NCI-H446 treated with DMSO at 0.1 percent for 48 hours (cell line): ENCODE measurements around the gene CCDC160.
"Not testable (repeated sequence)": the region's sequence is repeated elsewhere in the genome, so short reads cannot be mapped to it uniquely, and the experiment has no call there.

Experiments used
- DNase-seq: peaks from one replicate; lab custom pipeline; 2025; lab: John Stamatoyannopoulos, UW

CCDC160 gene

DNA sequence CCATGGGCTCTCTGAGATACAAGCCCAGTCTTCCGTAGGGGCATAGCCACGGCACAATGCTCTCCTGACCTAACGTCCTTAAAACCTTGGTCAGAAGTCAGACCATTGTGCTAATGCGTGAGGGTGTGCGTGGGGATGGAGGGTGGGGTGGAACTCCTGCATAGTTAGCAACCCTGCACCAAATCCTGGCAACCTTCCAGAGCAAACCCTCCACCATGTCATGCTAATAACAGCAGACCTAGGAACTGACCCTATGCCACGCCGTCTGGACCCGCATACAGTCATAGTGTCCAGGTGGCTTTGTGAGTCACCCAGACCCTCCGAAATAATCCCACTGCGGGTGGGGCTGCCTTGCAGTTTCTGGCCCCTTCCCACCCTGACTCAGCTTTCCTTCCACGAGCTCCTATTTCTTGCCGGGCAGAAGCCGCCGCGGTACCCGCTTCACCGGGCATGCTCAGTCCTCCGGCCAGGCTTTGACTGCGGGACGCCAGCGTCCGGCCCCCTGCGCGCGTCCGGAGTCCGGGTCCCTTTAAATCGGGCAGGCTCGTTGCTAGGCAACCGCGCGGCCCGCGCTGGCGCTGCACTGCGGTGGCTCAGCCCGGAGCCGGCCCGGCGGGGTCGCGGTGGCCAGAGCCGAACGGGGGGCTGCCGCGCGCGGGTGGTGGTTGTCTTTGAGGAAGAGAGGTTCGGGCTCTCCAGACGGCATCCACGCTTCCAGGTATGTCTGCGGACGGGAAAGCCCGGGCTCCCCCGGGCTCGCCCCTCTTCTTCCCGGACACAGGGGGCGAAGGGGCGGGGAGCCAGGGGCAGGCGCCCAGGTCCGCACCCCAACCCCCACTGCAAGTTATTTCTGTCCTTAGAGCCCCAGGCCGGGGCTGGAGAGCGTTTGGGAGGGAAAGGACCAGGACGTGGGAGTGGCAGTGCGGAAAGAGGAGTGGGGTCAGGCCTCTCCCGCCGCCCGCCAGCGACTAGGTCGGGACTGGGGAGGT lies at the start of gene CCDC160:
TSS of gene CCDC160 (plus strand) at position 557 of the 989 bp plus-strand sequence. CDS start 7,619 bp downstream, outside the sequence.
- DNase-seq: no peak

DNA sequence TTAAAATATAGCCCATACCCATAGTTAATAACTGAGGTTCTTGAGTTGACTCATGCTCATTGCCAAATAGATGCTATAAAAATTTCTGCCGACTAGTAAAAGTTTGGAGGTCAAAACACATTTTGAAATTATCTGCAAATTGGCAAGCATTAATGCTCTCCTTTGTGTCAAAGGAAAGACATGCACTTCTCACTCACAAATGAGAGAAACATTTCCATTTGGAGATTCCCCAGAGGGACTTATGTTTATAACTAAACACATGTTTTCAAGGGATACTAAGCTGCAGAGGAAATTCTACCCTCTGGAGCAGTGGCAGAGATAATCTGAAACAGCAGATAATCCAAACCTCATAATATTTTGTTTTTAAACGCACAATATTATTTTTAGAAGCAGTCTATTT lies 45.7 kb upstream of the CCDC160 start:
- DNase-seq: no peak

DNA sequence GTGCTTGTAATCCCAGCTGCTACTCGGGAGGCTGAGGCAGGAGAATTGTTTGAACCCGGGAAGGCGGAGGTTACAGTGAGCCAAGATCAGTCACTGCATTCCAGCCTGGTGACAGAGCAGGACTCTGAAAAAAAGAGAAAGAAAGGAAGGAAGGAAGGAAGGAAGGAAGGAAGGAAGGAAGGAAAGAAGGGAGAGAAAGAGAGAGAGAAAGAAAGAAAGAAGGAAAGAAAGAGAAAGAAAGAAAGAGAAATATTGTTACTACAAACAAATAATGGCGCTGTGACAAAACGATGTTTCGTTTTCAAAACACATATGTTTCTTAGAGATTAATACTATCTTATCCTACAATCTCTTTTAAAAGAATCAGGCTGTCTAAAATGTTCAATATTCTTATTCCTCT lies 42.1 kb upstream of the CCDC160 start:
- DNase-seq: no peak

DNA sequence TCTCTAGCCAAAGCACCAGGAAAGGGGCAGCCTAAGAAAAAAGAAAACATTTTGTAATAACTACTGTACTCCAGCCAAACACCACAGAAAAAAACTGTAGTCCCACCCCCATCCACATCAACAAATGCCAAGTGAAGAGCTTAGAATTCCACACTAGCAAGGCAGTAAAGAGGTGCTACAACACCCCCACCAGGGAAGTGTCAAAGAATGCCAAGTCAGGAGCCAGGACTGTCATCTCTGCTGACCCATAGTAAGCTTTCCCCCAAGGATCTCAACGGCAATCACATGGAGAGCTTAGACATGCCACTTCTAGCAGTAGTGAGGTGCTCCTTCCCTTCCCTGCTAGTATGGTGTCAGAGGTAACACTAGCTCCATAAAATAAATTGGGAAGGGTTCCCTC lies 34.4 kb upstream of the CCDC160 start:
- no peak for DNase-seq

DNA sequence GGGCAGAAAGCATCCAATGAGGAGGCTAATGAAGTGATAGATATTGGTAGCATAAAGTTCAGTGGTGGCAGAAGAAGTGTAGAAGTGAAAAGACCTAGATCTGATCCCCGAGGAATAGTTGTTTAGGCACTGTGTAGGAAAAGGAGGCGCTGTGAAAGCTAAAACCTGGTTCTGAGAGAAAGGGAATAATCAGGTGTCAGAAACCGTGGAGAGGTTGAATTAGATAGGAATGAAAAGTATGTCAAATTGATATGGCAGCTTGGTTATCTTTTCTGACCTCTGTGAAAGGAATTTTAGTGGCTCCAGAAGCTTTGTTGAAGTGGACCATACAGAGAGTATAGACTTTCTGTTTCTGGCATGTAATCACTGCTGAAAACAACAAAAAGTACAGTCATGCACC lies 30.8 kb upstream of the CCDC160 start:
- DNase-seq: no peak

DNA sequence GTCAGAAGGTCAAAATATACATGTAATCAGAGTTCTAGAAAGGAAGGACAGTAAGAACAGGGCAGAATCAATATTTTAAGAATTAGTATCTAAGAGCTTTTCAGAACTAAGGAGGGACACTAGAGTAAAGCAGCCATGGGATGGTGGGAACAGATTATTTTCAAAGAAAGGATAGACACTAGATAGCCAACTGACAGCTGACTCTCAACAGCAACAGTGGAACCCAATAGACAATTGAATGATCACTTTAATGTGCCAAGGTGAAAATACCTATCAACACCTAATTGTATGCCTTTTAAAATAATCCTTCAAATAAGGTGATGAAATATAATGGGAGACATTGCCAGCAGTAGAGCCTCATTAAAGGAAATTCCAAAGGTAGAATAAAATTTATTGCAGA lies 26.5 kb upstream of the CCDC160 start:
- no peak for DNase-seq

DNA sequence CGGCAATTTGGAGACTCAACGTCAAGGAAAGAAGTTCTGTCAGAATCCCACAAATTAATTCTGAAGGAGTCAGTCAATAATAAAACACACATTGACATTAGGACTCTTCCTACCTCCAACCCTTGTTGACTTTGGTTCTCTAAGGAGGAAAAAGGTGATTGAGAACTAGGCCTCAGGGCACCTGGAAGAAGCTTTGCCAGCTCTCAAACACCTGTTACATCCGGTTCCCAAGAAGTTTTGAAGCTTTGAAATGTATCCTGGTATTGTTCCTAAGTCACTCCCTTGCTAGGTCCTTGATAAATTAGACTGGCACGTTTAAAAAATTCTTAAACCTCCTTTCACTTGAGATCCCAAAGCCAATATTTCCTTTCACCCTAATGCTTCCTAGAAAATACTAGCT lies 1.7 kb upstream of the CCDC160 start:
- no peak for DNase-seq

DNA sequence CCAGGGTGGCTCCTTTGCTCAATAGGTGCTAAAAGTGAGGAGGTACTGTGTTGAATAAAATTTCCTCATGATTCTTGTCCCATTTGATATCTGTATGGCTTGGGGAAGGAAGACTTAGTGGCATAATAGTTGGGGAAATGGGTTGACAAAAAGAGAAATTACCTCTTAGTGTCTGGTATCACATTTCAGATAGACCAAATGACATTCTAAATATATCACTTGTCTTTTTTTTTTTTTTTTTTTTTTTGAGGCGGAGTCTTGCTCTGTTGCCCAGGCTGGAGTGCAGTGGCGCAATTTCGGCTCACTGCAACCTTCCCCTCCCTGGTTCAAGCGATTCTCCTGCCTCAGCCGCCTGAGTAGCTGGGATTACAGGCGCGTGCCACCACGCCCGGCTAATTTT lies 1.2 kb downstream of the CCDC160 start:
- DNase-seq: not testable (repeated sequence)

DNA sequence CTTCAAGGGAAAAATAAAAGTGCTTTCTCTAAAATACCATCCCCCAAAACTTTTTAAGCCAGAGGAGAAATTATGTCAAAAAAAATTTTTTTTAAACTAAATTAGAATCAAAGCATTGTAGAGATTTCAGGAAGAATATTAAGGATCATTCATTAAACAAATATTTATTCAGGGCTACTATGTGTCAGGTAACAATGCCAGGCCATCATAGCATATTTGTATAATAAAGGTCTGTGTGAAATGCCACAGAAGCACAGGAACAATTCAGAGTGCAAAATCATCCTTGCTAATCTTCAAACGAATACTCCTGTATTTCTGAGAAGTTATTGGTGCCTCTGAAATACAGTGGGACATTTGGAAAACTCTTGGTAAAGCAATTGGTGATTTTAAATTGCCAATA lies 2.0 kb downstream of the CCDC160 start:
- DNase-seq: no peak

DNA sequence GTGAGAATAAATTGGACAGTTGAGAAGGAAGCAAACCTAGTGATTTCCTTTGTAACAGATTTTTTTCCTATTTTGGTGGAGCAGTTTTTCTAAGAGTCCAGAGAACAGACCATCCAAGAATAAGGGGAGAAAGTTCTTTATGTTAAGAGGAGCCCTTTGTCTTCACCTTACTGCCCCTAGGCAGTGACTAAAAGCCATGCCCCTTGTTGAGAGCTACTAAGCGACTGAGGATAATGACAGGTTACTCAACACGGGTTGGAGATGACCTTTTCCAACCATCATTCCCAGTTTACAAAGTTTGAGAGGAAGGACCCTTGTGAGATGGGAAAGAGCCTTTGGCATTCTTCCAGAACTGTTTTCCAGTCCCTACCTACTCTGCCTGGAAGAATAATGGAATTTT lies 3.2 kb downstream of the CCDC160 start:
- no peak for DNase-seq

DNA sequence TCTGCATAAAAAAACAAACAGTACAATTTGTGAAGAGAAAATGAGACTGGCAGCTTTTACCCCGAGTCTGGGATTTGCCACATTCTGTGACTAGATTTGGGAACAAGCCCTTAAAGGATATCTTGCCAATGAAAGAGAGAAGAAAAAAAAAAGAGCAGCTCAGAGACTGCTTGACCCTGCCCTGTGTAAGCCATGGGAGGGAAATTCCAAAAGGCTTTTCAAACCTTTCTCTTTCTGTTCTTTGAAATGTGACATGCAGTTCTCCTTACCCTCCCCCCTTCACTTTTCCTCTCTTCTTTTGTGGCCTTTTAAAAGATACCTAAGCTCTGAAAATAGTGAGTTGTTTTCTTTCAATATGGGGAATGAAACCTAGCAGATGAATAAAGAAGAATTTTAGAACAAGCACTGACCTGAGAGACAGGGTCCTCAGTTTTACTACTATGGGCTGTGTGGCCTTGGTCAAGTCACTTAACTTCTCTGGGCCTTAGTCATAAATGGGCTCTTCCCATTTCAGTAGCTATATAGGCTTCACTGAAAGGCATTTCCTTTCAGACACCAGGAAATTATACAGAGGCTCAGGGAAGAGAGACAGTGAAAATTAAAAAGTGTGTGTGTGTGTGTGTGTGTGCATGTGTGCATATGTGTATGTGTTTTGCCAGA lies 5.1 kb downstream of the CCDC160 start:
- no peak for DNase-seq

DNA sequence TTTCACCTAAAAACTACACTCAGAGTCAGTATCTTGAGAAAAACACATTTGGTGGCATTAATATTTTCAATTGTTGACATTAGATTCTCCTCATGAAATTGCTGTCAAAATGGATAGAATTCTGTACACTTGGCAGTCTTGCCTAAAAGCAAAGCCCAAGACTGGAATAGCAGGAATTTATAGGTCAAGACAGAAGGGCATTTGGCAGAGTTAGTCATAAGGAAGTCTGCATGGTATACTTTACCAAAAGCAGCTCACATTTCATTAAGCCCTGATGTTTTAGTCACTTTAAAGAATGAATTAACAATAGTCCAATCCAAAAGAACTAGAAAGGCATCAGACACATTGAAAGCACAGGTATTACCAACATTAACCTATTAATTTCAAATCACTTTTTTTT lies 7.1 kb downstream of the CCDC160 start:
- DNase-seq: no peak

DNA sequence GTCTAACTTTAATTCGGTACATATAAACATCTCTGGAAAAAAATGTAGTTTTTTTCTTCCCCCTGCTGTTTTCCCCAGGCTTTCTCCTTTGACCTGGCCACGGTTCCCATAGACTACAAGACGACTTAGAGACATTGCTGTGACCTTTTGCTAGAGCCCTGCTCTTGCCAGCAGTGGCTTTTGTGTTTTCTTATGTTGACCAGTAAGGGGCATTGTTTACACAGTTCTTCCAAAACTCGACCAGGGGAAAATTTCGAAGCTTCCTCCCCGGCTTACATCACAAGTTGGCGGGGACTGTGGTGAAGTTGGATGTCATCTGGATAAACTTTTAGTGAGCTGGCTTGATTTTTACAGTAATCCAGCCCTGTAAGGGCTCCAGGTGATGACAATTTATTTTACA lies 9.3 kb downstream of the CCDC160 start:
- no peak for DNase-seq

DNA sequence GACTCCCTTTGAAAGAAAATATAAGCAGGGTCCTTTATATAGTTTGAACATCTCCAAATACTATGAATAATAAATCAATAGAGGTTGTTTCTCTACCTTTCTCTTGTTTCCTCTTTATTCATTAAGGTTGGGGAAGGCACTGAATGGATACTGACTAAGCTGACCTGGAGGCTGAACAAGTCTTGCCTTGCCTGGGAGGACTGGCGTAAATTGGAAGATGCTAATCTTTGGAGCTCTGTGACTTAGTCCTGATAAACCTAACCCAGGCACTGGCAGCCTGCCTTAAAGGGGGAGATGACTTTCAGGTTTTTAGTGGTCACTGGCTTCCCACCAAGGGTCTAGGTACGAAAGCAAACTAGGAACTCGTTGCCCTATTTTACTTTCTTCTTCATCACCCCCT lies 10.5 kb downstream of the CCDC160 start:
- DNase-seq: no peak

DNA sequence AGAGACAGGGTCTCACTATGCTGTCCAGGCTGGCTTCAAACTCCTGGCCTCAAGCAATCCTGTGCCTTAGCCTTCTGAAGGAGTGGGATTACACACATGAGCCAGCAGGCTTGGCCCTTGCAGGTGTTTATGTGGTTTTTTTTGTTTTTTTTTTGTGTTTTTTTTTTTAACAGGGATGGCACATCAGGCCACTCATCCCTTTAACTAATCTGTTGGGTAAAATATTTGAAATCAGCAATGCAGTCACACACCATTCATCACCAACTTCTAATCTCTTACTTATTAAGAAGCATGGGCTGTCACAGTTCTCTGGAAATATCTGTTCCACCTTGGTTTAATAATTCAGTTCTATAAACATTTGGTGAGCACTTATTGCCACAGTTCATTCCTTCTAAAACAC lies 12.3 kb downstream of the CCDC160 start:
- no peak for DNase-seq

DNA sequence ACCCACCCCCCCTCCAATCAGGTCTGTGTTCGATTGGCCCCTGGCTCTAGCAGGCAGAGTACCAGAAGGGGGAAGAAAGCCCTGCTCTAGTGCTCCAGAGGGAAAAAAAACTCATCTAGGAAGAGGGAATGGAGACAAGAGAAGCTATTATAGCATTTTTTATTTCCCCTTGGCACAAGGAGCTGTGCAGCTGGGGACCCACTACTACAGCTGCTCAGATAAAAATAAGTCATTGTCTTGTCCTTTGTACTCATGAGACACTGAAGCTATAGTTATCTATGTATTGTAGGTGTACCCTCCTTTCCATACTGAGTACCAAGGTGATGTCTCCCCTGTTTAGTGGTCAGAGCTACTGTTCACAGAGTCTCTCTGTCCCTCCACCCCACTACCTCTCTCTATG lies 14.3 kb downstream of the CCDC160 start:
- no peak for DNase-seq

DNA sequence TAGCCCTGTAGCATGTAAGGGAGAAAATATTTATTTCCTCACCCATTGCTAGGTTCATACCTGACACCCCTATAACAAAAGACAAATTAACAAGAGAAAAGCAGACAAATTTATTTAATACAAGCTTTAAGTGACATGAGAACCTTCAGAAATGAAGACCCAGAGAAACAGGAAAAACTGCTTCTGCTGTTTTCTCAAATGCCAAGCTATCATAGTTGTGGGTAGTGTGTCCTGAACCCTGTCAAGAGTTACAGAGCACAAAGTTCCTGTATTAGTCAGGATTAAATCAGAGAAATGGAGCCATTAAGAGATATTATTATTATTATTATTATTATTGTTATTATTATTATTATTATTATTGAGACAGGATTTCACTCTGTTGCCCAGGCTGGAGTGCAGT lies 17.5 kb downstream of the CCDC160 start:
- no peak for DNase-seq

DNA sequence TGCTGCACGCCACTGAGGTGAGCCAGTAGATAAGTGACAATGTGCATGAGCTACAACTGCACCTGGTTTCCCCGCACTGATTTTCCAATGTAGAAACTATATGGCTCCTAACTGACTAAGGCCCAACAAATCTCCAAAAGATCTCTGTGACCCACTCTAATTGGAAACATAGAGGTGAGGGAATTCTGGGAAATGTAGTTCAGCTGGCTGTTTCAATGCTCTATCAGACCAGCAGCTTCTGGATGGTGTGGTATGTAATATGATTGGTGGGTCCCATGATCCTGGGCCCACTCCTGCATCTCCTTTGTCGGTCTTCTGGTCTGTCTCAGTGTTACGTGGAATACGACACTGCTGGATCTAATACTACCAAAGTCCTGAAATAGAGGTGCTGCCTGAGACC lies 18.6 kb downstream of the CCDC160 start:
- DNase-seq: no peak

DNA sequence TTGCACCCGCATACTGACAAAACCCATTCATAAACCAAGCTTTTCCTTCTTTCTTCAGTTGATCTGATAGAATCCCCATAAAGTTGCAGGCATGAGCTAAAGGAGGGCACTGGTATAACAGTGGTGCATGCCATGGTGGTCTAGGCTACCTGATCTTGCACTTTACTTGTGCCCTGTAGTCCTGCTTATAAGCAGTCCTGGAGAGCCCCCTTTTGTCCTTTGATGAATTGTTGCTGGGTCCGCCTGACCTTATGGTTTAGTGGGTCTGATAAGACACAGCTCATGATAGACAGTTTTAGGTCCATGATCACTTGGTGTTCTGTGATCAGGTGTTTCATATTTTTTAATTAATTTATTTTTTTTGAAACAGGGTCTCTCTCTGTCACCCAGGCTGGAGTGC lies 19.7 kb downstream of the CCDC160 start:
- DNase-seq: no peak

DNA sequence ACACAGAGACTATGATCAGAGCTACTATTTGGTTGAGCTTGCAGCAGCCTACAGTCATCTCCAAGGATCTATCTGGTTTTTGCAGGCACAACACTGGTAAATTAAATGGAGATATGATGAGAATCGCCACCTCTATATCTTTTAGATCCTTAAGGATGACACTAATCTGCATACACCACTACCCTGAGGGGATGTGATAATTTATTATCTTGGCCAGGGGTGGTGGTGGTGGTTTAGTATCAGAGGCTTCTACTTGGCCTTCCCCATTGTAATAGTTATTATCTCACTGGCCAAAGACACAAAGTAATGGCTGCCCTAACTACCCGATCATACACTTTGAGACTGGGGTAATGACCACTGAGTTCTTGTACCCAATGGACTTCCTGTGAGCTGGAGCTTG lies 21.2 kb downstream of the CCDC160 start:
- DNase-seq: no peak

DNA sequence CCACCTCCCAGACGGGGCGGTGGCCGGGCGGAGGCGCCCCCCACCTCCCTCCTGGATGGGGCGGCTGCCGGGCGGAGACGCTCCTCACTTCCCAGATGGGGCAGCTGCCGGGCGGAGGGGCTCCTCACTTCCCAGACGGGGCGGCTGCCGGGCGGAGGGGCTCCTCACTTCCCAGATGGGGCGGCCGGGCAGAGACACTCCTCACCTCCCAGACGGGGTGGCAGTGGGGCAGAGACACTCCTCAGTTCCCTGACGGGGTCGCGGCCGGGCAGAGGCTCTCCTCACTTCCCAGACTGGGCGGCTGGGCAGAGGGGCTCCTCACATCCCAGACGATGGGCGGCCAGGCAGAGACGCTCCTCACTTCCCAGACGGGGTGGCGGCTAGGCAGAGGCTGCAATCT lies 49.0 kb downstream of the CCDC160 start:
- not testable (repeated sequence) for DNase-seq

DNA sequence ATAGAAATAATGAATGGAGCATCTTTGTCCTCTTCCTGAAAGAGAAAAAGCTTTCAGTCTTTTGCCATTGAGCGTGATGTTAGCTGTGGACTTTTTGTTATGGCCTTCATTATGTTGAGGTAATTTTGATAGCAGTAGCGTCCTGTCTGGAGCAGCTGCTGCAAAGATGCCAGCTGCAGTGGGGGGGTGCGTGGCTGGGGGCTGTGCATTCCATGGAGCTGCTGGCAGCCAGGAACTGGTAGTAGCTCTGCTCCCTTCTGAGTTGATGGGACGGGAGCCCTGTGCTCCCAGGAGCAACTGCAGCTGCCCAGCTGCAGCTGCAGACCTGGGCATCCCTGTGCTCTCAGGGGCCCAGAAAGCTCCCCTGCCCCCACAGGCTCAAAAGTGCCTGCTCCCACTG lies 50.4 kb downstream of the CCDC160 start:
- DNase-seq: no peak

DNA sequence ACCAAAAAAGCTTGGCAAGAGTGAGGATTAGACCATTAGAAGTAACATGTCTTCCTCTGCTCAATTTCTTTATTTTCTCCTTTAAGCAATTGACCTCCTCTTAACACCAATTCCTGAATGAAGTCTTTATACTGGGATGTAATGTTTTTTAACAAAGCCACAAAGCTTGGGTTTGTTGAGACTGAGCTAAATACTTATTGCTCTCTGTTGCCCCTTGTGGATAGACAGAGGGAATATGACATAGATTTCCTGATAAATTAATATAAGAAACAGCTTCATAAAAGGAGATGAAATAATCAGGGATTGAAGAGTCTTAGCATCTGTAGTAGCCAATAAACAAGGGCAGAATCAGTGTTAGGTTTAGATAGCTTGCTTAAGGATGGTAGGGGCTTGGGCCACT lies 57.6 kb downstream of the CCDC160 start:
- no peak for DNase-seq
